ENCODE data around the gene PRSS56.

Gene PRSS56

GRCh38 chr2:232486558-232487384, 33.4 kb upstream of the PRSS56 start:
- DNase-seq: no peak

GRCh38 chr2:232487385-232488096, 32.6 kb upstream of the PRSS56 start, which contains the start of gene ECEL1:
Gene ECEL1 (minus strand): TSS chr2:232487834. CDS start chr2:232486653, 1,181 bp downstream.
- DNase-seq: peak; percentile 36 to 62

- no peak for DNase-seq
Measured at GRCh38 chr2:232488097-232488711, 32.0 kb upstream of the PRSS56 start.

GRCh38 chr2:232488721-232489300, 31.4 kb upstream of the PRSS56 start:
- no peak for DNase-seq

- no peak for DNase-seq
Measured at GRCh38 chr2:232489516-232490220, 30.5 kb upstream of the PRSS56 start.

- DNase-seq: no peak
Measured at GRCh38 chr2:232490221-232491138, 29.7 kb upstream of the PRSS56 start.

GRCh38 chr2:232491139-232491780, 28.9 kb upstream of the PRSS56 start:
- no peak for DNase-seq

GRCh38 chr2:232492236-232492848, 27.8 kb upstream of the PRSS56 start:
- DNase-seq: no peak

GRCh38 chr2:232492963-232493700, 27.1 kb upstream of the PRSS56 start:
- no peak for DNase-seq

GRCh38 chr2:232493701-232494474, 26.3 kb upstream of the PRSS56 start:
- no peak for DNase-seq

- DNase-seq: no peak
Measured at GRCh38 chr2:232494542-232494941, 25.6 kb upstream of the PRSS56 start.

- DNase-seq: no peak
Measured at GRCh38 chr2:232495292-232495691, 24.9 kb upstream of the PRSS56 start.

- DNase-seq: no peak
Measured at GRCh38 chr2:232496501-232497270, 23.5 kb upstream of the PRSS56 start.

- no peak for DNase-seq
Measured at GRCh38 chr2:232497348-232497747, 22.8 kb upstream of the PRSS56 start.

GRCh38 chr2:232498452-232498851, 21.7 kb upstream of the PRSS56 start:
- no peak for DNase-seq

- no peak for DNase-seq
Measured at GRCh38 chr2:232501331-232501771, 18.8 kb upstream of the PRSS56 start.

GRCh38 chr2:232501794-232502390, 18.3 kb upstream of the PRSS56 start:
- no peak for DNase-seq

- no peak for DNase-seq
Measured at GRCh38 chr2:232502511-232502910, 17.7 kb upstream of the PRSS56 start.

Data from NCI-H2081 (cell line).